K562 (cell line): ENCODE results near the gene UBE2C. TPM values are rescaled to one million over a fixed set of nuclear protein-coding genes. Genes with fewer than 3 reads are reported as not detected.

Source experiments
- ATAC-seq: fragments of 200-7000 bp; cut with Tn5 transposase; 3 replicates; pipeline ENCODE4 v1.9.1; 2020; ENCODE audit warnings: moderate library complexity
- BruUV-seq: library from RNA; stranded (reverse); fragments of 400-500 nt; replicated peaks from 2 replicates; lab custom pipeline; 2021; lab: Mats Ljungman, UMichigan
- CTCF ChIA-PET: fragments of 300-600 bp; formaldehyde crosslinking; extraction: SDS; loops from one replicate; lab custom pipeline; 2021; ENCODE audit warnings: low intra/inter-chr PET ratio; lab: Yijun Ruan, JAX
- POLR2A ChIA-PET: fragments of 300-600, 350-650 bp; sonication (Branson Sonifier 250); formaldehyde crosslinking; extraction: SDS; loops from one replicate; lab custom pipeline; 2021; ENCODE audit warnings: antibody characterized with exemption, inconsistent platforms; lab: Yijun Ruan, JAX
- DNase-seq, 4 experiments: peaks; one replicate each; pipeline versions ENCODE4 v3.0.0 to v3.0.0-alpha.2; 2011 to 2018; ENCODE audit warnings: low spot score in 3 of 4, mixed read lengths in 3 of 4; ENCODE audit errors: extremely low read depth in 1 of 4
- FAIRE-seq: peaks from 2 replicates; lab custom pipeline; 2011; peaks lifted over from hg19 to GRCh38; lab: Jason Lieb, UNC
- H2AFZ ChIP-seq: 2 replicates; pipeline ENCODE4 v1.6.0; 2011; ENCODE audit warnings: low read depth, low read length, control low read depth, inconsistent platforms
- H3K27ac ChIP-seq: fragments of 200-600 bp; 3 replicates; pipeline ENCODE4 v1.8.0; 2011; ENCODE audit warnings: low read depth, mild to moderate bottlenecking, control low read depth, inconsistent platforms, low read length, moderate library complexity, mixed read lengths; ENCODE audit errors: extremely low read depth
- H3K27me3 ChIP-seq, 2 experiments: fragments of 300-600 bp in 1 of 2; 2 replicates in 1 of 2; 3 replicates in 1 of 2; pipeline versions ENCODE4 v1.6.0 to v1.8.0; 2011; ENCODE audit warnings: inconsistent platforms in 2 of 2, low read length in 2 of 2, mild to moderate bottlenecking in 1 of 2, mixed read lengths in 1 of 2, moderate library complexity in 1 of 2; ENCODE audit not compliant: control insufficient read depth in 2 of 2, insufficient read depth in 2 of 2
- H3K36me3 ChIP-seq: fragments of 300-600 bp; 3 replicates; pipeline ENCODE4 v1.8.0; 2011; ENCODE audit warnings: mild to moderate bottlenecking, low read length, inconsistent platforms; ENCODE audit not compliant: control insufficient read depth, insufficient read depth
- H3K4me1 ChIP-seq, 2 experiments: fragments of 200-600 bp in 1 of 2; replicated peaks in 1 of 2; 2 replicates in 1 of 2; 3 replicates in 1 of 2; pipeline versions ENCODE4 v1.5.1 to v1.8.0; 2011; ENCODE audit warnings: inconsistent platforms in 2 of 2, low read length in 2 of 2, mild to moderate bottlenecking in 1 of 2, mixed read lengths in 1 of 2, moderate library complexity in 1 of 2; ENCODE audit not compliant: control insufficient read depth in 2 of 2, insufficient read depth in 2 of 2
- H3K4me2 ChIP-seq: 2 replicates; pipeline ENCODE4 v1.6.1; 2011; ENCODE audit warnings: low read length, control low read depth, inconsistent platforms, mixed read lengths; ENCODE audit not compliant: insufficient read depth
- H3K4me3 ChIP-seq: fragments of 200-600 bp; sonication (generic), shearing (Covaris generic); 2 replicates; pipeline ENCODE4 v1.5.1; 2016; ENCODE audit warnings: control low read depth, inconsistent platforms
- H3K79me2 ChIP-seq: fragments of 200-600 bp; 3 replicates; pipeline ENCODE4 v1.8.0; 2011; ENCODE audit warnings: low read length, inconsistent platforms; ENCODE audit not compliant: control insufficient read depth, insufficient read depth
- H3K9ac ChIP-seq, 2 experiments: 2 replicates each; pipeline versions ENCODE4 v1.6.0 to v1.6.1; 2011; ENCODE audit warnings: low read depth in 2 of 2, low read length in 2 of 2, control low read depth in 1 of 2, inconsistent platforms in 1 of 2, mild to moderate bottlenecking in 1 of 2, mixed read lengths in 1 of 2; ENCODE audit not compliant: insufficient read depth in 1 of 2
- H3K9me1 ChIP-seq: one replicate; pipeline ENCODE4 v1.6.0; 2011; ENCODE audit warnings: inconsistent platforms, mild to moderate bottlenecking, low read length, moderate library complexity; ENCODE audit not compliant: control insufficient read depth, insufficient read depth
- H3K9me3 ChIP-seq: replicated peaks from 2 replicates; pipeline ENCODE4 v1.5.1; 2011; ENCODE audit warnings: low read depth, low read length, inconsistent platforms; ENCODE audit not compliant: control insufficient read depth, insufficient read depth
- H4K20me1 ChIP-seq: replicated peaks from 2 replicates; pipeline ENCODE4 v1.6.1; 2011; ENCODE audit warnings: low read length, inconsistent platforms, mixed read lengths; ENCODE audit not compliant: control insufficient read depth, insufficient read depth
- BCOR ChIP-seq: fragments of 450-650 bp; IDR thresholded peaks from 2 replicates; pipeline ENCODE4 v1.6.1; 2016
- MCM7 ChIP-seq, 2 experiments: fragments of 450-650 bp; IDR thresholded peaks; 2 replicates each; pipeline ENCODE4 v1.6.1; 2016 to 2018
- NEUROD1 ChIP-seq: fragments of 150-350 bp; IDR thresholded peaks from 2 replicates; pipeline ENCODE4 v1.6.1; 2014; ENCODE audit warnings: borderline replicate concordance, low read length, low read depth; ENCODE audit not compliant: partially characterized antibody
- RBM25 ChIP-seq: fragments of 200-400 bp; formaldehyde crosslinking; IDR thresholded peaks from 2 replicates; pipeline ENCODE4 v1.6.1; 2018; ENCODE audit warnings: low read length, low read depth, moderate library complexity; ENCODE audit not compliant: severe bottlenecking
- TEAD4 ChIP-seq, 2 experiments: sonication (generic) in 1 of 2; formaldehyde crosslinking in 1 of 2; IDR thresholded peaks; 2 replicates each; pipeline versions ENCODE4 v1.6.1 to v1.8.0; 2012 to 2022; ENCODE audit warnings: borderline replicate concordance in 1 of 2, inconsistent platforms in 1 of 2, low read length in 1 of 2, mild to moderate bottlenecking in 1 of 2, missing genetic modification reagents in 1 of 2
- ZFP1 ChIP-seq: fragments of 450-650 bp; formaldehyde crosslinking; IDR thresholded peaks from 2 replicates; pipeline ENCODE4 v1.4.0; 2020; ENCODE audit warnings: mild to moderate bottlenecking, mixed read lengths
- ZNF644 ChIP-seq: fragments of 200-800 bp; sonication (Bioruptor generic); IDR thresholded peaks from 2 replicates; pipeline ENCODE4 v1.6.1; 2016; ENCODE audit warnings: low read depth, missing genetic modification characterization, missing compliant biosample characterization
- WGBS: fragments of 100-300 bp; shearing (Covaris generic); methylation state at CpG from one replicate; pipeline ENCODE4 v1.1.6; 2016; ENCODE audit warnings: low coverage, mixed read lengths; ENCODE audit not compliant: insufficient coverage; ENCODE audit errors: missing lambda C conversion rate; 5-methylcytosine and 5-hydroxymethylcytosine counted together
- in situ Hi-C: fragments of 300-500 bp; cut with MboI; formaldehyde crosslinking; loops from 4 replicates; pipeline ENCODE4 v1.15.0; 2018; ENCODE audit warnings: inconsistent platforms, mixed read lengths
- intact Hi-C: fragments of 100-400 bp; cut with micrococcal nuclease; formaldehyde crosslinking; loops from 2 replicates; pipeline ENCODE4 v1.14.2; 2022
- polyA plus RNA-seq, 8 experiments: library from polyadenylated mRNA; depleted of rRNA in 4 of 8; stranded (reverse) in 5 of 8; unstranded in 3 of 8; fragments of >200 nt; fragmentation: Nextera tagmentation in 2 of 8; fragmentation: Illumina TruSeq in 1 of 8; extraction: Ambion mirVana in 2 of 8; extraction: Trizol in 1 of 8; gene quantifications; 2 replicates each; pipeline versions ENCODE4 v1.2.1 to v1.2.3, GENCODE V29; 2011 to 2014; ENCODE audit warnings: inconsistent platforms in 1 of 8, missing spikeins in 1 of 8
- total RNA-seq, 7 experiments: library from RNA; depleted of rRNA in 6 of 7; stranded (reverse); fragments of >200 nt in 6 of 7; fragmentation: Illumina TruSeq in 2 of 7; extraction: Trizol in 2 of 7; gene quantifications; 2 replicates each; pipeline versions ENCODE4 v1.2.1 to v1.2.3, GENCODE V29; 2011 to 2021; ENCODE audit warnings: low replicate concordance in 1 of 7
- TF ChIP-seq, protein P1 (sequence below): sonication (generic); formaldehyde crosslinking; IDR thresholded peaks from 2 replicates; pipeline ENCODE4 v1.5.0; 2020; ENCODE audit warnings: missing genetic modification reagents

Gene UBE2C
- total and polyA plus RNA-seq, 9 of the 15 experiments (the other 6 are each of a cell fraction or from before 2014, with no cell fraction given) = 0.51 to 1.6 (median 0.69) TPM

DNA sequence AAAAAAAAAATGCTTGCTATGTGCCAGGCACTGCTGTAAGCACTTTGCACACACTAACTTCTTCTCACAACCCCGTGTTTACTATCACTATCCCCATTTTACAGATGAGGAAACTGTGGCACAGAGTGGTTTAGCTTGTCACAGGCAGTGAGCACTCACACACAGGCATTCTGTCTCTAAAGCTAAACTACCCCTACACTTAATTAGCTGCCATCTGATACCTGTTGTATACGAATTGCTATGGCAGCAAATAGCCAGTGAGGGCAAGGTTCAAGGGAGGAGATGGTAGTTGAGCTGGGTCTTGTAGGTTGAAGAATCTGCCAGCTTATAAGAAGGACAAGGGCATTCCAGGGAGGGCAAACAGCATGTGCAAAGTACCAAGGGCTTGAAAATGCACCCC, 9.5 kb downstream of the UBE2C start:
- Histone ChIP-seq H3K79me2 (no peaks in the 10 kb centered on the region), H3K27ac (no peak overlapping the region), H3K9me3 (no peaks in the 10 kb centered on the region), H3K4me1 (peaks cover 13 to 42% of the 10 kb centered on the region in 2 experiments; a peak in 4 of 5 replicates), H3K36me3 (no peaks in the 10 kb centered on the region), H3K27me3 (peaks cover 0 to 4% of the 10 kb centered on the region in 2 experiments; a peak in 1 of 5 replicates), H3K4me2 (no peak overlapping the region), H2AFZ (no peak overlapping the region), H3K4me3 (no peak overlapping the region), H4K20me1 (no peaks in the 10 kb centered on the region), H3K9ac (no peak overlapping the region), H3K9me1 (no peaks in the 10 kb centered on the region)
- POLR2A ChIA-PET = interaction anchor here (0.6 to 0.9 kb wide), 3 partner anchors 9 to 112 kb away, joined by 3 to 4 read pairs (median 3); partner anchors contain the start of gene SNX21
- no peak for ATAC-seq
- in situ Hi-C loops = no loop called here
- DNase-seq = no peak
- intact Hi-C loops = no loop called here
- FAIRE-seq = no peak
- peak; percentile 75 for TF ChIP-seq RBM25
- TF ChIP-seq BCOR = peak; percentile 28; the same call in 1 of the 2 replicates
- TF ChIP-seq NEUROD1 = no peak
- no peak for TF ChIP-seq MCM7 (IDR thresholded peaks at IDR 0.05)
- TF ChIP-seq ZFP1 (CRISPR knock-in tag) = no peak
- TF ChIP-seq TEAD4 (IDR thresholded peaks at IDR 0.05; ENCODE audit: low read length) = no peak
- no peak for TF ChIP-seq TEAD4 (CRISPR knock-in tag; IDR thresholded peaks at IDR 0.05; ENCODE audit: borderline replicate concordance)
- TF ChIP-seq, protein P1, sequence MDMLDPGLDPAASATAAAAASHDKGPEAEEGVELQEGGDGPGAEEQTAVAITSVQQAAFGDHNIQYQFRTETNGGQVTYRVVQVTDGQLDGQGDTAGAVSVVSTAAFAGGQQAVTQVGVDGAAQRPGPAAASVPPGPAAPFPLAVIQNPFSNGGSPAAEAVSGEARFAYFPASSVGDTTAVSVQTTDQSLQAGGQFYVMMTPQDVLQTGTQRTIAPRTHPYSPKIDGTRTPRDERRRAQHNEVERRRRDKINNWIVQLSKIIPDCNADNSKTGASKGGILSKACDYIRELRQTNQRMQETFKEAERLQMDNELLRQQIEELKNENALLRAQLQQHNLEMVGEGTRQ (CRISPR knock-in tag) = no peak
- no peak for TF ChIP-seq ZNF644
- WGBS = 3% methylated on average over 2 of the region's 2 CpGs
- CTCF ChIA-PET = no interaction called here
- no TSS peak for BruUV-seq
